ENCODE results near the gene MAEA. TPM values are rescaled to one million over a fixed set of nuclear protein-coding genes. Genes with fewer than 3 reads are reported as not detected.
A peak's percentile ranks its signal among the peaks of the same experiment; 100 is the strongest.

MAEA gene
- total RNA-seq, 4 donors from 2014 or later: 114 to 211 (median 168) TPM

DNA sequence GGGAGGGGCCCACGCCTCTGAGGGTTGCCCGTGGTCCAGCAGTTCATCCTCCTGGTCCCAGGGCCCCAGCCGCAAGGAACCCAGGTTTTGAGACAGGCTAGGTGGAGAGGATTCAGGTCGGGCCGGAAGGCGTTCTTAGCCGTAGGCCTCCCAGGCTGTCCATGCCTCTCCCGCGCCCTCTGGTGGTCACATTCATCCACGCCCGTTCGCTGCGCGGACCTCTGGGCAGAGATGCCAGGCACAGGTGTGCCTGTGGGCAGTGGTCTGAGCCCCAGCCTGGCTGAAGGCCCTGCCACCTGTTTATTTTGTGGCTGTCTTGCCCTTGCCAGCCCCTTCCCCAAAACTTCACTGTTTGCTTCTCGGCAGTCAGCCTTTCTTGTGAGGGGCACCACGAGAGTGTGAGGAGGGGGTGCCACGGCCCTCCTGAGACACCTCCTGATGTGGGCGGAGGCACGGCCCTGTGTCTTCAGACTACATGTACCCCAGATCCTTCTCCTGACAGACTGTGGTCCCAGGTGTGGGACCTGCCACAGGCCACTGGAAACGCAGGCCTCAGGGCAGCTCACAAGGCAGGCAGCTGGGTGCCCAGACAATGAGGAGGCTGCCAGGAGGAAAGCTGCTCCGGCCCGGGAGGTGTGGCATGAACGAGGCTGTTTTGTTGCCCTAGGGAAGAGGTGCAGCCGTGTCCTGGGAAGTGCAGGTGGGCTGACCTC is 62.3 kb downstream of the MAEA start:
- peaks cover 10 to 18% (median 15%) of the 10 kb centered on the region in 4 donors for H3K4me1 ChIP-seq
- intact Hi-C loops (cut with DNase I; ENCODE audit: low total_unique reads): loop anchor here (5.0 kb wide), 1 partner anchor 220 kb away; no protein-coding TSS in a partner anchor
- in situ Hi-C loops (cut with MboI; ENCODE audit: low pct_ligation_motif_present in 1 of 4, low pct_unique_long_range_greater_than_20kb in 1 of 4, low sequenced_read_pairs in 3 of 4): loop anchor here in 3 of 4 donors (10.0 to 25.0 kb wide), 3 partner anchors 217 to 285 kb away; no protein-coding TSS in a partner anchor
- no peaks in the 10 kb centered on the region for H3K9me3 ChIP-seq
- no peaks in the 10 kb centered on the region for H3K36me3 ChIP-seq
- H3K27me3 ChIP-seq: no peaks in the 10 kb centered on the region
- no peak overlapping the region for H3K4me3 ChIP-seq
- peak overlapping the region in 2 of 4 donors; percentile 30 to 42 for H3K27ac ChIP-seq
- 34% methylated on average over 24 of the region's 24 CpGs; no CpG with 5 or more reads in 1 of the 2 donors for WGBS, 2 donors (ENCODE audit: low coverage in 1 of 2)
- peak; percentile 93 for DNase-seq
- TF ChIP-seq, protein P1, sequence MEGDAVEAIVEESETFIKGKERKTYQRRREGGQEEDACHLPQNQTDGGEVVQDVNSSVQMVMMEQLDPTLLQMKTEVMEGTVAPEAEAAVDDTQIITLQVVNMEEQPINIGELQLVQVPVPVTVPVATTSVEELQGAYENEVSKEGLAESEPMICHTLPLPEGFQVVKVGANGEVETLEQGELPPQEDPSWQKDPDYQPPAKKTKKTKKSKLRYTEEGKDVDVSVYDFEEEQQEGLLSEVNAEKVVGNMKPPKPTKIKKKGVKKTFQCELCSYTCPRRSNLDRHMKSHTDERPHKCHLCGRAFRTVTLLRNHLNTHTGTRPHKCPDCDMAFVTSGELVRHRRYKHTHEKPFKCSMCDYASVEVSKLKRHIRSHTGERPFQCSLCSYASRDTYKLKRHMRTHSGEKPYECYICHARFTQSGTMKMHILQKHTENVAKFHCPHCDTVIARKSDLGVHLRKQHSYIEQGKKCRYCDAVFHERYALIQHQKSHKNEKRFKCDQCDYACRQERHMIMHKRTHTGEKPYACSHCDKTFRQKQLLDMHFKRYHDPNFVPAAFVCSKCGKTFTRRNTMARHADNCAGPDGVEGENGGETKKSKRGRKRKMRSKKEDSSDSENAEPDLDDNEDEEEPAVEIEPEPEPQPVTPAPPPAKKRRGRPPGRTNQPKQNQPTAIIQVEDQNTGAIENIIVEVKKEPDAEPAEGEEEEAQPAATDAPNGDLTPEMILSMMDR (IDR thresholded peaks at IDR 0.05): peak; percentile 91 to 95 (median 94)
- no peak for TF ChIP-seq POLR2AphosphoS5 (IDR thresholded peaks at IDR 0.05)

DNA sequence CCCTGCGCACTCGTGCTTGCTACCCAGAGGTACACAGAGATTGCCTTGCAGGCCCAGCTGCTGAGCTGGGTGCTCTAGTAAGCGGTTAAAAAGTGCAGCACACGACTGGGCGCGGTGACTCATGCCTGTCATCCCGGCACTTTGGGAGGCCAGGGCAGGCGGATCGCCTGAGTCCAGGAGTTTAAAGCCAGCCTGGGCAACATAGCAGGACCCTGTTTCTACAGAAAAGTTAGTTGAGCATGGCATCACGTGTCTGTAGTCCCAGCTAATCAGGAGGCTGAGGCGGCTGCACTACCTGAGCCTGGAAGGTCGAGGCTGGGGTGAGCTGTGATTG is 62.8 kb downstream of the MAEA start:
- DNase-seq: no peak
- Histone ChIP-seq H3K4me3 (no peak overlapping the region), H3K27ac (no peak overlapping the region), H3K36me3 (no peaks in the 10 kb centered on the region), H3K27me3 (no peaks in the 10 kb centered on the region), H3K9me3 (no peaks in the 10 kb centered on the region), H3K4me1 (peaks cover 10 to 18% (median 15%) of the 10 kb centered on the region in 4 donors)
- in situ Hi-C loops (cut with MboI; ENCODE audit: low pct_ligation_motif_present in 1 of 4, low pct_unique_long_range_greater_than_20kb in 1 of 4, low sequenced_read_pairs in 3 of 4): loop anchor here in 3 of 4 donors (10.0 to 25.0 kb wide), 3 partner anchors 218 to 285 kb away; no protein-coding TSS in a partner anchor
- intact Hi-C loops (cut with DNase I; ENCODE audit: low total_unique reads): loop anchor here (5.0 kb wide), 1 partner anchor 220 kb away; no protein-coding TSS in a partner anchor
- TF ChIP-seq EP300 (IDR thresholded peaks at IDR 0.05; ENCODE audit: low read depth) (no peak), POLR2A (IDR thresholded peaks at IDR 0.05) (no peak), POLR2AphosphoS5 (IDR thresholded peaks at IDR 0.05) (no peak)
- TF ChIP-seq, protein P1 (IDR thresholded peaks at IDR 0.05): no peak
- WGBS, 2 donors (ENCODE audit: low coverage in 1 of 2): 84 to 95% methylated on average over 5 to 11 of the region's 12 CpGs

- in situ Hi-C loops (cut with MboI; ENCODE audit: low pct_ligation_motif_present in 1 of 4, low pct_unique_long_range_greater_than_20kb in 1 of 4, low sequenced_read_pairs in 3 of 4) (loop anchor here in 3 of 4 donors (10.0 to 25.0 kb wide), 3 partner anchors 219 to 284 kb away; no protein-coding TSS in a partner anchor), intact Hi-C loops (cut with DNase I; ENCODE audit: low total_unique reads) (loop anchor here (5.0 kb wide), 1 partner anchor 221 kb away; no protein-coding TSS in a partner anchor)
- TF ChIP-seq POLR2AphosphoS5 (IDR thresholded peaks at IDR 0.05) (no peak), POLR2A (IDR thresholded peaks at IDR 0.05) (no peak), EP300 (IDR thresholded peaks at IDR 0.05; ENCODE audit: low read depth) (no peak)
- TF ChIP-seq, protein P1 (IDR thresholded peaks at IDR 0.05): no peak
- no peak overlapping the region for H3K27ac ChIP-seq
- no peak overlapping the region for H3K4me3 ChIP-seq
- no peaks in the 10 kb centered on the region for H3K27me3 ChIP-seq
- no peaks in the 10 kb centered on the region for H3K9me3 ChIP-seq
- no peaks in the 10 kb centered on the region for H3K36me3 ChIP-seq
- 88% methylated on average over 26 of the region's 30 CpGs; no CpG with 5 or more reads in 1 of the 2 donors for WGBS, 2 donors (ENCODE audit: low coverage in 1 of 2)
- no peak for DNase-seq
- H3K4me1 ChIP-seq: peaks cover 3 to 11% (median 7%) of the 10 kb centered on the region in 4 donors
Measured at GRCh38 chr4:1353186-1354055, 63.7 kb downstream of the MAEA start.

Data from transverse colon (tissue), 4 donors.